Measurements from ENCODE around the gene GGN.

GRCh38 chr19:38391911-38392464 is 4.2 kb upstream of the GGN start:
- TF ChIP-seq CTCF (conservative IDR thresholded peaks at IDR 0.05 in 1 of 2, IDR thresholded peaks at IDR 0.05 in 1 of 2; ENCODE audit: extremely low read depth in 1 of 2, insufficient read depth in 1 of 2, low read depth in 1 of 2, low read length in 2 of 2): no peak
- no peak for TF ChIP-seq EZH2 (IDR thresholded peaks at IDR 0.05; ENCODE audit: borderline replicate concordance, low read length)
